HepG2 (cell line): Measurements from ENCODE around the gene FUZ. TPM values are rescaled to one million over a fixed set of nuclear protein-coding genes. Genes with fewer than 3 reads are reported as not detected.

Experiments
- ATAC-seq: fragments of 200-7000 bp; cut with Tn5 transposase; 3 replicates; pipeline ENCODE4 v1.9.1; 2020; ENCODE audit warnings: mild to moderate bottlenecking, moderate library complexity
- BruUV-seq: library from RNA; stranded (reverse); fragments of 400-500 nt; replicated peaks from 2 replicates; lab custom pipeline; 2021; lab: Mats Ljungman, UMichigan
- CTCF ChIA-PET: fragments of 300-600 bp; formaldehyde crosslinking; extraction: SDS; loops from one replicate; lab custom pipeline; 2021; ENCODE audit warnings: low total read pairs, inconsistent platforms, low intra/inter-chr PET ratio; lab: Yijun Ruan, JAX
- POLR2A ChIA-PET: fragments of 350-600 bp; sonication (Branson Sonifier 250); formaldehyde crosslinking; loops from one replicate; lab custom pipeline; 2020; ENCODE audit warnings: antibody characterized with exemption, inconsistent platforms; lab: Yijun Ruan, JAX
- DNase-seq: peaks from one replicate; pipeline ENCODE4 v3.0.0-alpha.2; 2015; ENCODE audit warnings: low spot score
- FAIRE-seq: peaks from 3 replicates; lab custom pipeline; 2011; peaks lifted over from hg19 to GRCh38; lab: Jason Lieb, UNC
- H2AFZ ChIP-seq: one replicate; pipeline ENCODE4 v1.6.1; 2011; ENCODE audit warnings: low read length, inconsistent platforms
- H3K27ac ChIP-seq: fragments of 300-600 bp; 3 replicates; pipeline ENCODE4 v1.8.0; 2011; ENCODE audit warnings: mixed run types, mild to moderate bottlenecking, mixed read lengths, low read length, inconsistent platforms; ENCODE audit not compliant: insufficient read depth; ENCODE audit errors: extremely low read length
- H3K27me3 ChIP-seq, 2 experiments: fragments of 200-600 bp in 1 of 2; 2 replicates in 1 of 2; 3 replicates in 1 of 2; pipeline versions ENCODE4 v1.6.0 to v1.8.0; 2011; ENCODE audit warnings: low read length in 2 of 2, mild to moderate bottlenecking in 2 of 2, moderate library complexity in 2 of 2, inconsistent platforms in 1 of 2; ENCODE audit not compliant: insufficient read depth in 2 of 2, control insufficient read depth in 1 of 2
- H3K36me3 ChIP-seq, 2 experiments: fragments of 200-600 bp in 1 of 2; replicated peaks in 1 of 2; 2 replicates in 1 of 2; 3 replicates in 1 of 2; pipeline versions ENCODE4 v1.5.1 to v1.8.0; 2011; ENCODE audit warnings: low read length in 2 of 2, inconsistent platforms in 1 of 2; ENCODE audit not compliant: insufficient read depth in 2 of 2, control insufficient read depth in 1 of 2
- H3K4me1 ChIP-seq: 2 replicates; pipeline ENCODE4 v1.5.1; 2012; ENCODE audit warnings: low read length, inconsistent platforms; ENCODE audit not compliant: insufficient read depth
- H3K4me2 ChIP-seq: 2 replicates; pipeline ENCODE4 v1.6.0; 2011; ENCODE audit warnings: low read depth, low read length, inconsistent platforms
- H3K4me3 ChIP-seq, 3 experiments: fragments of 200-600 bp in 1 of 3; sonication (generic), shearing (Covaris generic) in 1 of 3; replicated peaks in 1 of 3; 2 replicates each; pipeline ENCODE4 v1.5.1; 2011 to 2016; ENCODE audit warnings: low read length in 3 of 3, inconsistent platforms in 2 of 3, low read depth in 2 of 3, mild to moderate bottlenecking in 2 of 3, control low read depth in 1 of 3, mixed read lengths in 1 of 3; ENCODE audit not compliant: insufficient read depth in 1 of 3
- H3K79me2 ChIP-seq: one replicate; pipeline ENCODE4 v1.6.1; 2011; ENCODE audit warnings: low read length, inconsistent platforms; ENCODE audit not compliant: insufficient read depth
- H3K9ac ChIP-seq: 2 replicates; pipeline ENCODE4 v1.6.0; 2011; ENCODE audit warnings: mild to moderate bottlenecking, low read depth, low read length, inconsistent platforms; ENCODE audit not compliant: insufficient read depth
- H3K9me3 ChIP-seq: 2 replicates; pipeline ENCODE4 v1.5.1; 2012; ENCODE audit warnings: mild to moderate bottlenecking, low read length
- H4K20me1 ChIP-seq: 2 replicates; pipeline ENCODE4 v1.6.0; 2011; ENCODE audit warnings: inconsistent platforms, mild to moderate bottlenecking, low read length, moderate library complexity; ENCODE audit not compliant: insufficient read depth
- CREB3 ChIP-seq: sonication (generic); formaldehyde crosslinking; IDR thresholded peaks from 2 replicates; pipeline ENCODE4 v1.5.0; 2020; ENCODE audit warnings: missing genetic modification reagents
- ZNF205 ChIP-seq: IDR thresholded peaks from 2 replicates; pipeline ENCODE4 v1.6.1; 2018; ENCODE audit warnings: missing biosample characterization, missing genetic modification reagents
- ZNF343 ChIP-seq: sonication (generic); formaldehyde crosslinking; IDR thresholded peaks from 2 replicates; pipeline ENCODE4 v1.4.0; 2020; ENCODE audit warnings: mild to moderate bottlenecking, missing genetic modification reagents
- ZNF614 ChIP-seq: IDR thresholded peaks from 2 replicates; pipeline ENCODE4 v1.6.1; 2018; ENCODE audit warnings: missing biosample characterization, missing genetic modification reagents, inconsistent platforms, borderline replicate concordance
- ZNF646 ChIP-seq: sonication (generic); formaldehyde crosslinking; IDR thresholded peaks from 2 replicates; pipeline ENCODE4 v1.9.0; 2021; ENCODE audit warnings: mild to moderate bottlenecking, missing genetic modification reagents
- ZNF674 ChIP-seq: sonication (generic); formaldehyde crosslinking; IDR thresholded peaks from 2 replicates; pipeline ENCODE4 v1.5.0; 2020; ENCODE audit warnings: low read depth, mild to moderate bottlenecking, missing genetic modification reagents
- ZNF841 ChIP-seq: sonication (generic); formaldehyde crosslinking; IDR thresholded peaks from 2 replicates; pipeline ENCODE4 v1.8.1; 2023; ENCODE audit warnings: missing genetic modification reagents, borderline replicate concordance
- ZNF883 ChIP-seq: sonication (generic); formaldehyde crosslinking; IDR thresholded peaks from 2 replicates; pipeline ENCODE4 v1.5.1; 2020; ENCODE audit warnings: mild to moderate bottlenecking, missing genetic modification reagents; ENCODE audit errors: not compliant biosample characterization
- WGBS: methylation state at CpG from one replicate; pipeline ENCODE4 v1.1.6; 2017; ENCODE audit warnings: low lambda C conversion rate; 5-methylcytosine and 5-hydroxymethylcytosine counted together
- in situ Hi-C: cut with HindIII; loops from 2 replicates; pipeline ENCODE4 v1.10.0; 2017; ENCODE audit warnings: low pct_unique_long_range_greater_than_20kb; ENCODE audit not compliant: extremely low pct_ligation_motif_present
- intact Hi-C: fragments of 100-400 bp; cut with micrococcal nuclease; formaldehyde crosslinking; loops from one replicate; pipeline ENCODE4 v1.10.0; 2022; ENCODE audit not compliant: unreplicated experiment
- polyA plus RNA-seq, 8 experiments: library from polyadenylated mRNA; depleted of rRNA in 3 of 8; stranded (reverse) in 7 of 8; unstranded in 1 of 8; fragments of >200 nt; fragmentation: Illumina TruSeq in 4 of 8; extraction: Trizol in 4 of 8; gene quantifications; 2 replicates each; pipeline versions ENCODE4 v1.2.1 to v1.2.3, GENCODE V29; 2011 to 2016; ENCODE audit warnings: low read depth in 4 of 8, missing spikeins in 1 of 8, mixed read lengths in 1 of 8; ENCODE audit not compliant: insufficient read depth in 1 of 8
- total RNA-seq, 5 experiments: library from RNA; depleted of rRNA; stranded (reverse); fragments of >200 nt; fragmentation: Illumina TruSeq; extraction: Trizol; gene quantifications; 2 replicates each; pipeline ENCODE4 v1.2.3, GENCODE V29; 2016; ENCODE audit warnings: low read depth in 1 of 5

The FUZ gene
- total and polyA plus RNA-seq, 2 of the 13 experiments (the other 11 are each of a cell fraction or from before 2014, with no cell fraction given): 0.08 TPM; not detected in 1

GRCh38 chr19:49850221-49850486 is 37.1 kb upstream of the FUZ start (continued):
- TF ChIP-seq CREB3 (peak; percentile 10; the same call in 1 of the 2 replicates), ZNF883 (CRISPR knock-in tag) (no peak)
- TF ChIP-seq, all 625 proteins: peak for 7

- H3K27ac ChIP-seq: peak overlapping the region; percentile 100
- H2AFZ ChIP-seq: no peak overlapping the region
- no peaks in the 10 kb centered on the region for H3K9me3 ChIP-seq
- 85% methylated on average over 14 of the region's 15 CpGs for WGBS
- no TSS peak for BruUV-seq
- H3K9ac ChIP-seq: peak overlapping the region; percentile 96
- CTCF ChIA-PET: no interaction called here
- H3K27me3 ChIP-seq: no peaks in the 10 kb centered on the region; a peak in 1 of 5 replicates
- in situ Hi-C loops (no loop called here), intact Hi-C loops (no loop called here)
- FAIRE-seq: no peak
- H3K79me2 ChIP-seq: peaks cover 24% of the 10 kb centered on the region
- H3K4me1 ChIP-seq: peaks cover 32% of the 10 kb centered on the region
- ATAC-seq: no peak
- POLR2A ChIA-PET: interaction anchor here (0.9 to 3.1 kb wide), 8 partner anchors 13 to 84 kb away, joined by 3 to 29 read pairs (median 12); partner anchors contain the start of genes AKT1S1, AP2A1, ATF5 and NUP62
- peak overlapping the region; percentile 89 to 93 (median 90) for H3K4me3 ChIP-seq
- H4K20me1 ChIP-seq: peaks cover 23% of the 10 kb centered on the region
- peak overlapping the region; percentile 73 for H3K4me2 ChIP-seq
- H3K36me3 ChIP-seq: peaks cover 6 to 8% of the 10 kb centered on the region in 2 experiments; a peak in 2 of 5 replicates
- TF ChIP-seq ZNF841 (CRISPR knock-in tag): no peak
- no peak for TF ChIP-seq ZNF343 (CRISPR knock-in tag)
- no peak for TF ChIP-seq ZNF674
- no peak for TF ChIP-seq ZNF614 (CRISPR knock-in tag)
- 0 out of 2 replicates have a peak, but pooled peaks have one; percentile 10 for TF ChIP-seq ZNF205
- TF ChIP-seq ZNF646 (CRISPR knock-in tag): no peak
- no peak for DNase-seq
Observed at GRCh38 chr19:49849433-49850220, 36.5 kb upstream of the FUZ start.
